ENCODE data around the gene ACADS. TPM values are rescaled to one million over a fixed set of nuclear protein-coding genes. Genes with fewer than 3 reads are reported as not detected.
A peak's percentile ranks its signal among the peaks of the same experiment; 100 is the strongest.

The ACADS gene
- total RNA-seq, 4 donors from 2014 or later = 40.8 to 85.9 (median 65.1) TPM

GRCh38 chr12:120721866-120722265 lies 3.8 kb upstream of the ACADS start:
- Histone ChIP-seq H3K4me1 (peaks cover 7 to 22% of the 10 kb centered on the region in 2 donors), H3K4me3 (replicated peaks in 1 of 3) (no peak overlapping the region), H3K36me3 (peaks cover 47 to 56% of the 10 kb centered on the region in 2 donors), H3K27ac (no peak overlapping the region), H3K27me3 (no peaks in the 10 kb centered on the region), H3K9me3 (no peaks in the 10 kb centered on the region)
- DNase-seq = no peak
- TF ChIP-seq CTCF (IDR thresholded peaks at IDR 0.05) = no peak
- TF ChIP-seq POLR2A (IDR thresholded peaks at IDR 0.05) = no peak
- WGBS, 2 donors = 92 to 94% methylated on average over 3 of the region's 3 CpGs
- intact Hi-C loops (cut with DNase I) = loop anchor here (10.0 kb wide), 1 partner anchor 183 kb away; the partner anchor contains the start of gene SPPL3

GRCh38 chr12:120722784-120723183 lies 2.8 kb upstream of the ACADS start:
- DNase-seq = no peak
- 93 to 100% methylated on average over 2 of the region's 2 CpGs for WGBS, 2 donors
- peaks cover 7 to 24% of the 10 kb centered on the region in 2 donors for H3K4me1 ChIP-seq
- no peak overlapping the region for H3K4me3 ChIP-seq (replicated peaks in 1 of 3)
- intact Hi-C loops (cut with DNase I) = loop anchor here (10.0 kb wide), 1 partner anchor 182 kb away; the partner anchor contains the start of gene SPPL3
- TF ChIP-seq POLR2A (IDR thresholded peaks at IDR 0.05) = no peak
- TF ChIP-seq CTCF (IDR thresholded peaks at IDR 0.05) = no peak
- H3K36me3 ChIP-seq = peaks cover 38 to 48% of the 10 kb centered on the region in 2 donors
- H3K27me3 ChIP-seq = no peaks in the 10 kb centered on the region
- no peaks in the 10 kb centered on the region for H3K9me3 ChIP-seq
- H3K27ac ChIP-seq = no peak overlapping the region

GRCh38 chr12:120724720-120725119 lies 906 bp upstream of the ACADS start:
- peaks cover 7 to 24% of the 10 kb centered on the region in 2 donors for H3K4me1 ChIP-seq
- H3K36me3 ChIP-seq = peaks cover 29 to 32% of the 10 kb centered on the region in 2 donors
- peak overlapping the region in 2 of 3 donors; percentile 51 to 87 for H3K27ac ChIP-seq
- TF ChIP-seq POLR2A (IDR thresholded peaks at IDR 0.05) = no peak
- TF ChIP-seq CTCF (IDR thresholded peaks at IDR 0.05) = no peak
- peak overlapping the region in 1 of 3 donors; percentile 81 for H3K4me3 ChIP-seq (replicated peaks in 1 of 3)
- DNase-seq = no peak
- H3K27me3 ChIP-seq = no peaks in the 10 kb centered on the region
- intact Hi-C loops (cut with DNase I) = loop anchor here (10.0 kb wide), 1 partner anchor 180 kb away; the partner anchor contains the start of gene SPPL3
- 56 to 62% methylated on average over 5 of the region's 5 CpGs for WGBS, 2 donors
- no peaks in the 10 kb centered on the region for H3K9me3 ChIP-seq

GRCh38 chr12:120725151-120725658 lies 421 bp upstream of the ACADS start:
- no peaks in the 10 kb centered on the region for H3K9me3 ChIP-seq
- peak overlapping the region in 2 of 3 donors; percentile 80 to 81 for H3K4me3 ChIP-seq (replicated peaks in 1 of 3)
- no peaks in the 10 kb centered on the region for H3K27me3 ChIP-seq
- peak overlapping the region; percentile 2 to 87 (median 51) for H3K27ac ChIP-seq
- WGBS, 2 donors = 16 to 19% methylated on average over 14 of the region's 14 CpGs
- no peak for TF ChIP-seq POLR2A (IDR thresholded peaks at IDR 0.05)
- no peak for TF ChIP-seq CTCF (IDR thresholded peaks at IDR 0.05)
- intact Hi-C loops (cut with DNase I) = loop anchor here (10.0 kb wide), 1 partner anchor 180 kb away; the partner anchor contains the start of gene SPPL3
- peaks cover 7 to 22% of the 10 kb centered on the region in 2 donors for H3K4me1 ChIP-seq
- H3K36me3 ChIP-seq = peaks cover 27 to 28% of the 10 kb centered on the region in 2 donors
- DNase-seq = no peak

GRCh38 chr12:120726510-120726793 lies 826 bp downstream of the ACADS start:
- TF ChIP-seq POLR2A (IDR thresholded peaks at IDR 0.05) = no peak
- no peak for TF ChIP-seq CTCF (IDR thresholded peaks at IDR 0.05)
- Histone ChIP-seq H3K4me1 (peaks cover 7 to 19% of the 10 kb centered on the region in 2 donors), H3K36me3 (peaks cover 16 to 20% of the 10 kb centered on the region in 2 donors), H3K9me3 (no peaks in the 10 kb centered on the region), H3K4me3 (replicated peaks in 1 of 3) (peak overlapping the region in 1 of 3 donors; percentile 81), H3K27ac (peak overlapping the region in 2 of 3 donors; percentile 74 to 87), H3K27me3 (no peaks in the 10 kb centered on the region)
- no peak for DNase-seq
- intact Hi-C loops (cut with DNase I) = loop anchor here (10.0 kb wide), 1 partner anchor 178 kb away; the partner anchor contains the start of gene SPPL3
- WGBS, 2 donors = 92 to 93% methylated on average over 9 of the region's 9 CpGs

All from thyroid gland (tissue), 4 donors.